H1 (cell line): ENCODE results near the gene LDAH. TPM values are rescaled to one million over a fixed set of nuclear protein-coding genes. Genes with fewer than 3 reads are reported as not detected.

Experiments
- CTCF ChIA-PET: fragments of 300-600 bp; sonication (Branson Sonifier 250); formaldehyde crosslinking; loops from one replicate; lab custom pipeline; 2021; ENCODE audit not compliant: partially characterized antibody; lab: Charles Lee
- POLR2A ChIA-PET: fragments of 300-600 bp; sonication (Branson Sonifier 250); formaldehyde crosslinking; loops from one replicate; lab custom pipeline; 2021; ENCODE audit warnings: inconsistent platforms; ENCODE audit not compliant: partially characterized antibody; lab: Charles Lee
- DNase-seq, 2 experiments: peaks; one replicate each; pipeline versions ENCODE4 v3.0.0 to v3.0.0-alpha.2; 2010 to 2022; ENCODE audit warnings: low spot score in 2 of 2, low read depth in 1 of 2, mixed read lengths in 1 of 2
- FAIRE-seq: peaks from 2 replicates; lab custom pipeline; 2011; peaks lifted over from hg19 to GRCh38; lab: Jason Lieb, UNC
- H2AFZ ChIP-seq: 2 replicates; pipeline ENCODE4 v1.8.1; 2012; ENCODE audit warnings: low read length, inconsistent platforms
- H2AK5ac ChIP-seq: 2 replicates; pipeline ENCODE4 v1.6.1; 2013; ENCODE audit warnings: low read depth, low read length
- H2BK120ac ChIP-seq: replicated peaks from 2 replicates; pipeline ENCODE3; 2013; ENCODE audit warnings: low read depth, low read length, inconsistent platforms
- H2BK12ac ChIP-seq: 2 replicates; pipeline ENCODE4 v1.6.1; 2013; ENCODE audit warnings: low read depth, low read length
- H2BK15ac ChIP-seq: 2 replicates; pipeline ENCODE4 v1.6.1; 2013; ENCODE audit warnings: low read length
- H2BK20ac ChIP-seq: 2 replicates; pipeline ENCODE4 v1.6.1; 2013; ENCODE audit warnings: low read length
- H2BK5ac ChIP-seq: 2 replicates; pipeline ENCODE4 v1.6.1; 2013; ENCODE audit warnings: low read depth, low read length
- H3K14ac ChIP-seq: 2 replicates; pipeline ENCODE4 v1.6.1; 2013; ENCODE audit warnings: inconsistent platforms; ENCODE audit not compliant: insufficient read length
- H3K18ac ChIP-seq: 2 replicates; pipeline ENCODE4 v1.6.1; 2013; ENCODE audit warnings: low read length; ENCODE audit errors: extremely low read depth
- H3K23ac ChIP-seq: 2 replicates; pipeline ENCODE4 v1.6.1; 2013; ENCODE audit warnings: inconsistent platforms; ENCODE audit not compliant: insufficient read length
- H3K23me2 ChIP-seq: 2 replicates; pipeline ENCODE4 v1.6.1; 2013; ENCODE audit warnings: low read depth, low read length
- H3K27ac ChIP-seq: 2 replicates; pipeline ENCODE4 v1.6.1; 2011; ENCODE audit warnings: low read depth, low read length, inconsistent platforms
- H3K27me3 ChIP-seq, 4 experiments: replicated peaks in 1 of 4; 1 replicate in 1 of 4; 2 replicates in 3 of 4; pipeline versions ENCODE4 v1.6.1 to v1.8.1; 2011 to 2013; ENCODE audit warnings: low read length in 3 of 4, mild to moderate bottlenecking in 3 of 4, inconsistent platforms in 2 of 4, mixed read lengths in 2 of 4, moderate library complexity in 1 of 4; ENCODE audit not compliant: control insufficient read depth in 3 of 4, insufficient read depth in 3 of 4; ENCODE audit errors: extremely low read depth in 1 of 4
- H3K36me3 ChIP-seq, 4 experiments: 2 replicates each; pipeline versions ENCODE4 v1.6.1 to v1.8.1; 2011 to 2013; ENCODE audit warnings: mild to moderate bottlenecking in 4 of 4, low read length in 3 of 4, moderate library complexity in 2 of 4, control low read depth in 1 of 4, inconsistent platforms in 1 of 4; ENCODE audit not compliant: insufficient read depth in 4 of 4, control insufficient read depth in 2 of 4
- H3K4ac ChIP-seq: replicated peaks from 2 replicates; pipeline ENCODE3; 2013; ENCODE audit warnings: low read length, low read depth, mixed read lengths, inconsistent platforms; ENCODE audit not compliant: insufficient read length
- H3K4me1 ChIP-seq, 4 experiments: replicated peaks in 1 of 4; 1 replicate in 1 of 4; 2 replicates in 3 of 4; pipeline versions ENCODE4 v1.6.1 to v1.8.1; 2011 to 2013; ENCODE audit warnings: low read length in 3 of 4, inconsistent platforms in 2 of 4, mixed read lengths in 1 of 4; ENCODE audit not compliant: insufficient read depth in 4 of 4, control insufficient read depth in 3 of 4
- H3K4me2 ChIP-seq, 2 experiments: 2 replicates each; pipeline versions ENCODE4 v1.6.1 to v1.8.1; 2011 to 2013; ENCODE audit warnings: low read depth in 2 of 2, low read length in 2 of 2, control low read depth in 1 of 2, inconsistent platforms in 1 of 2, mild to moderate bottlenecking in 1 of 2; ENCODE audit not compliant: insufficient read depth in 1 of 2
- H3K4me3 ChIP-seq, 4 experiments: fragments of 200-600, 300-600 bp in 1 of 4; sonication (generic), shearing (Covaris generic), sonication (Bioruptor Twin) in 1 of 4; 2 replicates each; pipeline versions ENCODE4 v1.5.1 to v1.8.1; 2011 to 2016; ENCODE audit warnings: low read length in 4 of 4, low read depth in 3 of 4, control low read depth in 2 of 4, inconsistent platforms in 2 of 4, mild to moderate bottlenecking in 2 of 4, mixed read lengths in 1 of 4, moderate library complexity in 1 of 4; ENCODE audit not compliant: insufficient read depth in 2 of 4; ENCODE audit errors: extremely low read depth in 1 of 4
- H3K56ac ChIP-seq: replicated peaks from 2 replicates; pipeline ENCODE3; 2013; ENCODE audit warnings: low read depth, mild to moderate bottlenecking, mixed read lengths, low read length, inconsistent platforms; ENCODE audit not compliant: insufficient read length
- H3K79me1 ChIP-seq: 2 replicates; pipeline ENCODE4 v1.6.1; 2013; ENCODE audit warnings: low read depth, low read length, control low read depth
- H3K79me2 ChIP-seq, 2 experiments: 2 replicates each; pipeline versions ENCODE4 v1.6.1 to v1.8.1; 2012 to 2013; ENCODE audit warnings: low read length in 2 of 2, mild to moderate bottlenecking in 2 of 2, inconsistent platforms in 1 of 2; ENCODE audit not compliant: insufficient read depth in 2 of 2, control insufficient read depth in 1 of 2
- H3K9ac ChIP-seq, 4 experiments: replicated peaks in 1 of 4; 1 replicate in 1 of 4; 2 replicates in 3 of 4; pipeline versions ENCODE4 v1.6.1 to v1.8.1; 2011 to 2013; ENCODE audit warnings: low read depth in 3 of 4, low read length in 3 of 4, control low read depth in 2 of 4, mild to moderate bottlenecking in 2 of 4, moderate library complexity in 2 of 4, inconsistent platforms in 1 of 4; ENCODE audit errors: extremely low read depth in 1 of 4
- H3K9me3 ChIP-seq, 2 experiments: 2 replicates each; pipeline versions ENCODE4 v1.6.1 to v1.8.1; 2012 to 2013; ENCODE audit warnings: mild to moderate bottlenecking in 2 of 2, moderate library complexity in 2 of 2, control low read depth in 1 of 2, inconsistent platforms in 1 of 2, low read depth in 1 of 2, low read length in 1 of 2, mixed read lengths in 1 of 2; ENCODE audit not compliant: insufficient read depth in 2 of 2
- H4K20me1 ChIP-seq, 2 experiments: replicated peaks in 1 of 2; 2 replicates each; pipeline versions ENCODE3 to v1.8.1; 2011 to 2013; ENCODE audit warnings: inconsistent platforms in 2 of 2, low read length in 2 of 2, mild to moderate bottlenecking in 1 of 2; ENCODE audit not compliant: insufficient read depth in 2 of 2, control insufficient read depth in 1 of 2
- H4K5ac ChIP-seq: 2 replicates; pipeline ENCODE4 v1.6.1; 2013; ENCODE audit warnings: low read length, low read depth, mixed read lengths, inconsistent platforms; ENCODE audit not compliant: insufficient read length
- H4K8ac ChIP-seq: 2 replicates; pipeline ENCODE4 v1.8.0; 2013; ENCODE audit warnings: mild to moderate bottlenecking, moderate library complexity, low read length, inconsistent platforms; ENCODE audit not compliant: insufficient read depth; ENCODE audit errors: extremely low read depth
- H4K91ac ChIP-seq: replicated peaks from 2 replicates; pipeline ENCODE3; 2013; ENCODE audit warnings: low read length, mixed read lengths, inconsistent platforms; ENCODE audit not compliant: insufficient read length
- CHD2 ChIP-seq: IDR thresholded peaks from 2 replicates; pipeline ENCODE4 v1.6.1; 2012; ENCODE audit warnings: low read length, improper control_type of control experiment
- CTBP2 ChIP-seq: IDR thresholded peaks from 2 replicates; pipeline ENCODE4 v1.7.0; 2011; ENCODE audit warnings: borderline replicate concordance, mild to moderate bottlenecking, moderate library complexity, mixed read lengths, low read length; ENCODE audit not compliant: insufficient read depth, insufficient read length
- SP1 ChIP-seq: IDR thresholded peaks from 2 replicates; pipeline ENCODE4 v1.6.1; 2011; ENCODE audit warnings: low read depth, low read length
- WGBS, 2 experiments: shearing (Covaris generic) in 1 of 2; methylation state at CpG; one replicate each; pipeline versions ENCODE4 v1.1.6 to v1.1.7; 2013 to 2015; ENCODE audit warnings: low lambda C conversion rate in 2 of 2, mixed read lengths in 2 of 2, inconsistent platforms in 1 of 2, low coverage in 1 of 2, missing lambda C conversion rate in 1 of 2; ENCODE audit not compliant: insufficient replicate concordance in 2 of 2, insufficient coverage in 1 of 2, insufficient read length in 1 of 2; ENCODE audit errors: extremely low coverage in 1 of 2, missing lambda C conversion rate in 1 of 2; 5-methylcytosine and 5-hydroxymethylcytosine counted together
- polyA plus RNA-seq, 7 experiments: library from polyadenylated mRNA; depleted of rRNA in 3 of 7; stranded (reverse) in 5 of 7; unstranded in 2 of 7; fragments of >200 nt in 5 of 7; fragments of 200-250 nt in 2 of 7; gene quantifications; 1 replicate in 5 of 7; 2 replicates in 1 of 7; 4 replicates in 1 of 7; pipeline versions ENCODE4 v1.2.1 to v1.2.3, GENCODE V29; 2011 to 2013; ENCODE audit warnings: missing spikeins in 2 of 7, mixed read lengths in 2 of 7
- total RNA-seq: library from RNA; stranded (reverse); fragmentation: NEBNext Ultra II Directional; extraction: Animal tissue kit (Norgen Biotek cat#: 25700); gene quantifications from 2 replicates; pipeline ENCODE4 v1.2.1, GENCODE V29; 2021

LDAH gene
- total and polyA plus RNA-seq, 2 of the 8 experiments (the other 6 are each of a cell fraction or from before 2014, with no cell fraction given): 10.9 to 26.3 TPM

DNA sequence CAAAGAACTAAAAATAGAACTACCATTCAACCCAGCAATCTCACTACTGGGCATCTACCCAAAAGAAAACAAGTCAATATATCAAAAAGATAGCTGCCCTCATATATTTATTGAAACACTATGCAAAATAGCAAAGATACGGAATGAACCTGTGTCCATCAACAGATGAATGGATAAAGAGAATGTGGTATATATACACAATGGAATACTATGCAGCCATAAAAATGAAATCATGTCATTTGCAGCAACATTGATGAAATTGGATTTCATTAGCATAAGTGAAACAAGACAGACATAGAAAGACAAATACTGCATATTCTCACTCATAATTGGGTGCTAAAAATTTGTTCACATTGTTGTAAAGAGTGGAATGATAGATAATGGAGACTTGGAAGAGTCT is 16.2 kb upstream of the LDAH start:
- no peak overlapping the region for H3K23ac ChIP-seq
- TF ChIP-seq SP1 (no peak), CHD2 (no peak), CTBP2 (no peak)
- WGBS, 2 experiments: 94% methylated on average over 1 of the region's 1 CpG; no CpG with 5 or more reads in 1 of the 2 experiments

More for the DNA sequence above, 16.2 kb upstream of the LDAH start:
- Histone ChIP-seq H3K4ac (no peak overlapping the region), H4K20me1 (no peaks in the 10 kb centered on the region), H3K27me3 (no peaks in the 10 kb centered on the region), H3K4me3 (no peak overlapping the region), H3K56ac (no peak overlapping the region), H3K36me3 (no peaks in the 10 kb centered on the region), H3K79me1 (no peaks in the 10 kb centered on the region), H3K27ac (no peak overlapping the region), H3K9ac (no peak overlapping the region), H2BK15ac (no peak overlapping the region), H2BK20ac (no peak overlapping the region), H3K18ac (no peak overlapping the region), H3K79me2 (no peaks in the 10 kb centered on the region), H3K9me3 (no peaks in the 10 kb centered on the region), H3K23me2 (no peaks in the 10 kb centered on the region), H4K8ac (no peak overlapping the region), H3K4me2 (no peak overlapping the region), H2BK5ac (no peak overlapping the region), H2AK5ac (no peak overlapping the region), H4K91ac (no peak overlapping the region), H2BK120ac (no peak overlapping the region), H3K4me1 (no peaks in the 10 kb centered on the region), H2AFZ (no peak overlapping the region), H4K5ac (no peak overlapping the region), H2BK12ac (no peak overlapping the region), H3K14ac (no peak overlapping the region)
- ChIA-PET CTCF (no interaction called here), POLR2A (no interaction called here)
- FAIRE-seq (no peak), DNase-seq (no peak)
